SKM-1 treated with dmso at 0.1 percent for 144 hours (cell line): Measurements from ENCODE around the gene GUCY2D.

Source experiments
- DNase-seq: peaks from one replicate; lab custom pipeline; 2025; ENCODE audit not compliant: unreplicated experiment; lab: John Stamatoyannopoulos, UW

GUCY2D gene

DNA sequence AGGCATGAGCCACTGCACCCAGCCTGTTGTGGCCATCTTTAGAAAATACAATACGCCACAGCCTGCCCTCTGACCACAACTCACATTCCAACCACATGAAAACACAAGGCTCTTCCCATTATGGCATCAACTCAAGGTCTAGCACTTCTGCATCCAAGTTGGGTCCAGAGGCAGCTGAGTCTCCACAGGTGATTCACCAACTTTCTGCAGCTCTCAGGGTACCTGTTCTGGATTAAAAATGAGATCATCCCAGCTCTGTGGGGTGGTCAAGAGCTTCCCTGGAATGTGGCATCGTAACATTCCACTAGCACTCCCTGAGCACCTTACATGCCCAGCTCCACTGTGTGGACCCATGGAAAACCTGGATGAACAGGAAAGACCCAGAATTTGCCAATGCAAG lies 9.9 kb upstream of the GUCY2D start:
- DNase-seq, result no peak

DNA sequence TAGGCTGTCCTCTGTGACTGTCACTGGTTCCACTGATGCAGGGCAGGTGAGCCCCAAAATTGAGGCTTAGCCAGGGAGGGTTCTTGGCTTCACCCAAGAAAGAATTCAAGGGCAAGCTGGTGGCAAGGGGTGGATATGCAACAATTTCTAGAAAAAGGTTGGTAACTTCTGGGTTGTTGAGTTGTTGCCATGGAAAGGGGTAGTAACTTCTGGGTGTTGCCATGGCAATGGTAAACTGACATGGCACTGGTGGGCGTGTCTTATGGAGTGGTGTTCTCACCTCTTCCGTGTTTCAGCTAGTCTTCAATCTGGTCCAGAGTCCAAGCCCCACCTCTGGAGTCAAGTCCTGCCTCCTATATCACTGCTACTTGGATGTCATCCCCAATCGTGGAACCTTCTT lies 9.5 kb upstream of the GUCY2D start:
- no peak for DNase-seq

DNA sequence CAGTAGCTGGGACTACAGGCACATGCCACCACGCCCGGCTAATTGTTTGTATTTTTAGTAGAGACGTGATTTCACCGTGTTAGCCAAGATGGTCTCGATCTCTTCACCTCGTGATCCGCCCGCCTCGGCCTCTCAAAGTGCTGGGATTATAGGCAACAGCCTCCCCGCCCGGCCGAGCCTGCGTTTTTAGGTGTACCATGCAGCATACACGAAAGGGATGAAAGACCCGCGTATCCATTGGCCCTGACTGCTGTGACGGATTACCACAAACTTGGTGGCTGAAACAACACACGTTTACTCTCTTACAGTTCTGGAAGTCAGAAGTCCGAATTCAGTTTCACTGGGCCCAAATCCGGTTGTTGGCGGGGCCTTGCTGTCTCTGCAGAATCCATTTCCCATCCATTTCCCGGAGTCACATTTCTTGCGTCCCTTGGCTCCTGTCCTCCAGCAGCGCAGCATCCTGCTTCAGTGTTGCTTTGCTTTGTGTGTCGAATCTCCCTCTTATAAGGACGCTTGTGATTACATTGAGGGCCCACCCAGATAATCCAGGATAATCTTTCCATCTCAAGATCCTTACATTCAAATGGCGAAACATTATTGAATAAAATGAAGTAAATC lies 8.3 kb upstream of the GUCY2D start:
- DNase-seq, result no peak

DNA sequence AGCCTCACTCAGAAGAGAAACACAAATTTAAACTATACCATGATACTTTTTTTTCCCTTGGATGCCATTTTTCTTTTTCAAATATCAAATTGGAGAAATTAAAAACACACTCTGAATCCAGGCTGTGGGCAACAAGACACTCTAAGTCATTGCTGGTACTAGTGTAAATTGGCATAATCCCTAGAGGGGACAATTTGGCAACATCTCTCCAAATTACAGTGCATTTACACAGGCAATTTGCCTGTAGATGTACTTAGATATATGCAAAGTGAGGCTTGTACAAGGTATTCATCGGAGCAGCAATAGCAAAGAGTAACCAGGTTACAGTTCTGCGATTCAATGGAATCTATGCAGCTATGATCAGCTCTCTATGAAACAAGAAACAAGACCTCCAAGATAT lies 6.7 kb upstream of the GUCY2D start:
- DNase-seq, result no peak

DNA sequence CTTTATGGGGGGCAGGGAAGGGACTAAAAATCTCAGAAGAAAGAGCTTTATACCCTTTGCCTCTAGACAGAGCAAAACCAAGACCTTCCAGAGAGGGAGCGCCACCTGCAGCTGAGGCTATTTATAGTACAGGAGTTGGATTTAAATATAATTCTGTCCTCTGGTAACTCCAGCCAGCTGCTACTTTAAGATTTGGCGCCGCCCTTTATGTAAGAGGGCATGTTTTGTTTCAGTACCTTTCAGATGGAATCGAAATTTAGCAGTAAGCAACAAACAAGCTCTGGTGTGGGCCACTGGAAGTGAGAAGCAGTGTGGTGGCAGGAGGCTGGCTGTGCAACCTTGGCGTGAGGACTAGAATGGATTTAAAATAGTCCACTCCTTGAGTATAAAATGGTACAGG lies 5.2 kb upstream of the GUCY2D start:
- DNase-seq, result no peak

DNA sequence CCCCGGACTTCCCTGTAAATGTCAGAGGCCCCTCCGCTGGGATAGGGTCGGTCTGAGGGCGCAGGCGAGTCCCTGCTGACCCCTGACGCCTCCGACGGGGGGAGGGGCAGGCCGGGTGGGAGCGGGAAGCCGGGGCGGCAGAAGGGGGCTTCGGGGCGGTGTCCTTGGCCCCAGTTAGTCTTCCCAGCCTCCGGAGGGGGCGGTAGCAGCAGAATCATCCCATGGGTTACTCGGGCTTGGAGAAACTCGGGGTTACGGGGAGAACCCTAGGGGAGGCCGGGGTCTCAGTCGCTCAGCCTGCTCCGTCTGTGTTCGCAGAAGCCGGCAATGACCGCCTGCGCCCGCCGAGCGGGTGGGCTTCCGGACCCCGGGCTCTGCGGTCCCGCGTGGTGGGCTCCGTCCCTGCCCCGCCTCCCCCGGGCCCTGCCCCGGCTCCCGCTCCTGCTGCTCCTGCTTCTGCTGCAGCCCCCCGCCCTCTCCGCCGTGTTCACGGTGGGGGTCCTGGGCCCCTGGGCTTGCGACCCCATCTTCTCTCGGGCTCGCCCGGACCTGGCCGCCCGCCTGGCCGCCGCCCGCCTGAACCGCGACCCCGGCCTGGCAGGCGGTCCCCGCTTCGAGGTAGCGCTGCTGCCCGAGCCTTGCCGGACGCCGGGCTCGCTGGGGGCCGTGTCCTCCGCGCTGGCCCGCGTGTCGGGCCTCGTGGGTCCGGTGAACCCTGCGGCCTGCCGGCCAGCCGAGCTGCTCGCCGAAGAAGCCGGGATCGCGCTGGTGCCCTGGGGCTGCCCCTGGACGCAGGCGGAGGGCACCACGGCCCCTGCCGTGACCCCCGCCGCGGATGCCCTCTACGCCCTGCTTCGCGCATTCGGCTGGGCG lies 542 bp downstream of the GUCY2D start:
- no peak for DNase-seq

DNA sequence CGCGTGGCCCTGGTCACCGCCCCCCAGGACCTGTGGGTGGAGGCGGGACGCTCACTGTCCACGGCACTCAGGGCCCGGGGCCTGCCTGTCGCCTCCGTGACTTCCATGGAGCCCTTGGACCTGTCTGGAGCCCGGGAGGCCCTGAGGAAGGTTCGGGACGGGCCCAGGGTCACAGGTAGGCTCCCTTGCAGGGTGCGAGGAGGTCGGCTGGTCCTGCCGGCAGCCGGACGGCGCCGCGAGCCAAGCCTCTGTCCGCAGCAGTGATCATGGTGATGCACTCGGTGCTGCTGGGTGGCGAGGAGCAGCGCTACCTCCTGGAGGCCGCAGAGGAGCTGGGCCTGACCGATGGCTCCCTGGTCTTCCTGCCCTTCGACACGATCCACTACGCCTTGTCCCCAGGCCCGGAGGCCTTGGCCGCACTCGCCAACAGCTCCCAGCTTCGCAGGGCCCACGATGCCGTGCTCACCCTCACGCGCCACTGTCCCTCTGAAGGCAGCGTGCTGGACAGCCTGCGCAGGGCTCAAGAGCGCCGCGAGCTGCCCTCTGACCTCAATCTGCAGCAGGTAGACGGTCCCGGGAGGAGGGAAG lies 1.3 kb downstream of the GUCY2D start:
- no peak for DNase-seq

DNA sequence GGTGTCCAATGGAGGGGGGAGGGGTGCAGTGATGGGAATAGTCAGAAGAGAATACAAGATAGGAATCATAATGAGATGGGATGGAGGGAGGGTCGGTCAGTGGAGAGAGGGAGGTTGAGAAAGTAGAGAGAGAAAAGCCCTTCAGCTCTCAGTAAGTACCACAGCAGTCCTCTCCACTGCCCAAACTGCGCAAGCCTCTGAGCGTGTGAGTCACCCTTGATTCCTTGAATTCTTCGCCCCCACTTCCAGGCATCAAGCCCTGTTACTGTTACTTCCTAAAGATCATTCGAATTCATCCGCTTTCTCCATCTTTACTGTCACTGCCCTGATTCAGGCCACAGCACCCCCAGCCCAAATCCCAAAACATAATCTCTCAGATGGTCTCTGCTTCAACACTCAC lies 2.5 kb downstream of the GUCY2D start:
- DNase-seq, result no peak

DNA sequence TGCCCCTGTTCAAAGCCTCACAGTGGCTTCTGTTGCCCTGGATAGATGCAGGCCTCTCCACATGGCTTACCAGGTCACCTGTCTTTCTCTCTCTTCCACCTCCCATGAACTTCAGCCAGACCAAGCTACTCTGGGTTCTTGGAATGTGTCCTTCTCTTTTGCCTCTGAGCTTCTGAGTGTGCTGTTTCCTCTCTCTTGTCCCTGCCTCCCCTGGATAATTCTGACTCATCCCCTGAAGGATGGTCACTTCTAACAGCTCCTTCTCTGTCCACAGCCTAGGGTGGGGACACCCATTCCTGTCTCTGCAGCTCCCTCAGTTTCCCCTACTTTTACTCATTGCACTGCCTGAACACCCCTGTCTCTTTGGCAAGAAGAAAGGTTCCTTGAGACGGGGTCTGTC lies 2.9 kb downstream of the GUCY2D start:
- no peak for DNase-seq

DNA sequence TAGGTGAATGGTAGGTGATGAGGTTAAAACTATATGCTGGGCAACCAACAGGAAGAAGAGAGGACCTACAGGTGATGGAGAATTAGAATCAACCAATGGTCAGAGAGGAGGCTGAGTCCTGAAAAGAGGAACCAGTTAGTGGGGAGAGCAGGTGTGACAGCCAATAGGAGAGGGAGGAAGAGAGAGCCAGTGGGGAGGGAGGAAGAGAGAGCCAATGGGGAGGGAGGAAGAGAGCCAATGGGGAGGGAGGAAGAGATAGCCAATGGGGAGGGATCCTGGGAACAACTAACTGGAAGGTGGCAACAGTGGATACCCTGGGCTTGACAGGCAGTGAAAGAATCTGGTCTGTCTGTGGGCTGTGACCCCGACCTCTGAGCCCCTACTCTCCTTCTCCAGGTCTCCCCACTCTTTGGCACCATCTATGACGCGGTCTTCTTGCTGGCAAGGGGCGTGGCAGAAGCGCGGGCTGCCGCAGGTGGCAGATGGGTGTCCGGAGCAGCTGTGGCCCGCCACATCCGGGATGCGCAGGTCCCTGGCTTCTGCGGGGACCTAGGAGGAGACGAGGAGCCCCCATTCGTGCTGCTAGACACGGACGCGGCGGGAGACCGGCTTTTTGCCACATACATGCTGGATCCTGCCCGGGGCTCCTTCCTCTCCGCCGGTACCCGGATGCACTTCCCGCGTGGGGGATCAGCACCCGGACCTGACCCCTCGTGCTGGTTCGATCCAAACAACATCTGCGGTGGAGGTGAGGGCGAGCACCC lies 3.7 kb downstream of the GUCY2D start:
- DNase-seq, result no peak

DNA sequence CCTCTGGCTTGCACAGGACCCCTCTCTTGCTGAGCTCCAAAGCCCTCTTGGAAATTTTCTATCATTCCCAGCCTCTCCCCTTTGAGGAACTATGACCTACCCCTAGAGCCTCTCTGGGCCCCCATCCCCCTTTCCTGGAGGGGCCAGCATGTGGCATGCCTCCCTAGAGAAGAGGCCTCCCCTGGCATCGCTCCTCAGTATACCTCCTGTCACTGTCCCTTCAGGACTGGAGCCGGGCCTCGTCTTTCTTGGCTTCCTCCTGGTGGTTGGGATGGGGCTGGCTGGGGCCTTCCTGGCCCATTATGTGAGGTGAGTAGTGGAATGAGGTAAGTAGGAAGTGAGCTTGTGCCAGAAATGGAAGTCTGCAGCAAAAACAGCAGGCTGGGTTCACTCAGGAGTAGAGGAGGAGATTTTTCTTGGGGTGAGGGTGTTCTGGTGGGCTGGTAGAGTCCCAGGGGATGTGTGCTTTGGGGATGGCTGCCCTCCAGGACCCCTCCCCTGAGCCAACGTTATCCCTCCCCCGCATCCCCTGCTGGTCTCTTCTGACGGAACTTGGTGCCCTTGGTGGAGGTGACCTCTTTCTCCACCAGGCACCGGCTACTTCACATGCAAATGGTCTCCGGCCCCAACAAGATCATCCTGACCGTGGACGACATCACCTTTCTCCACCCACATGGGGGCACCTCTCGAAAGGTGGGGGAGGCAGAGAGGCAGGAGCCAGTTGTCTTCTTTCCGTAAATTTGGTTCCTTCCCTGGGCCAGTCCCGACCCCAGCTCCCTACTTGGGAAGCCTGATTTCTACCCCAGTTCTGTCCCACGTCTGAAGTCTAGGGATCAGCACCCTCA lies 4.6 kb downstream of the GUCY2D start:
- DNase-seq, result no peak

DNA sequence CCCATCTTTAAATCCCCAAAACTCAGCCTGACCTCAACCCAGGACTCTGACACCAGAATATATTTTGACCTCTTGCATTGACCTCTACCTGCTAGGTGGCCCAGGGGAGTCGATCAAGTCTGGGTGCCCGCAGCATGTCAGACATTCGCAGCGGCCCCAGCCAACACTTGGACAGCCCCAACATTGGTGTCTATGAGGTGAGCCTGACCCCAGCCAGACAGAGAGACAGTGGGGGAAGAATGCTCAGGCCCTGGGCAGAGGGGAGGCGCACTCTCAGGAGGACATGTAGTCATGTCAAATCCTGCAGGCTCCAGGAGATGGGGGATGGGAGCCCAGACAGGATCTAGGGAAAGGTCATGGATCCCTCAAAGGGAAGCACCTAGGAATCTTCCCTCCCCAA lies 5.4 kb downstream of the GUCY2D start:
- DNase-seq, result no peak

DNA sequence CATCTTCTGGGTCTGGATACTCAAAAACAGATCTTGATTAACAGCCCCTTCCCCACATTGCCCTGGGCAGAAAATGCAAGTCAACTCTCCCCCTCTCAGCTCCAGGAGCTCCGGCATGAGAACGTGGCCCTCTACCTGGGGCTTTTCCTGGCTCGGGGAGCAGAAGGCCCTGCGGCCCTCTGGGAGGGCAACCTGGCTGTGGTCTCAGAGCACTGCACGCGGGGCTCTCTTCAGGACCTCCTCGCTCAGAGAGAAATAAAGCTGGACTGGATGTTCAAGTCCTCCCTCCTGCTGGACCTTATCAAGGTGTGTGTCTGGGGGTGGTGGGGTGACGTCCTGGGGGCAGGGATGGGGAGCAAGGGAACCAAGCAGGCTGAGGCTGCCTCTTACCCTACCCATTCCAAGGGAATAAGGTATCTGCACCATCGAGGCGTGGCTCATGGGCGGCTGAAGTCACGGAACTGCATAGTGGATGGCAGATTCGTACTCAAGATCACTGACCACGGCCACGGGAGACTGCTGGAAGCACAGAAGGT lies 9.7 kb downstream of the GUCY2D start:
- DNase-seq, result no peak

DNA sequence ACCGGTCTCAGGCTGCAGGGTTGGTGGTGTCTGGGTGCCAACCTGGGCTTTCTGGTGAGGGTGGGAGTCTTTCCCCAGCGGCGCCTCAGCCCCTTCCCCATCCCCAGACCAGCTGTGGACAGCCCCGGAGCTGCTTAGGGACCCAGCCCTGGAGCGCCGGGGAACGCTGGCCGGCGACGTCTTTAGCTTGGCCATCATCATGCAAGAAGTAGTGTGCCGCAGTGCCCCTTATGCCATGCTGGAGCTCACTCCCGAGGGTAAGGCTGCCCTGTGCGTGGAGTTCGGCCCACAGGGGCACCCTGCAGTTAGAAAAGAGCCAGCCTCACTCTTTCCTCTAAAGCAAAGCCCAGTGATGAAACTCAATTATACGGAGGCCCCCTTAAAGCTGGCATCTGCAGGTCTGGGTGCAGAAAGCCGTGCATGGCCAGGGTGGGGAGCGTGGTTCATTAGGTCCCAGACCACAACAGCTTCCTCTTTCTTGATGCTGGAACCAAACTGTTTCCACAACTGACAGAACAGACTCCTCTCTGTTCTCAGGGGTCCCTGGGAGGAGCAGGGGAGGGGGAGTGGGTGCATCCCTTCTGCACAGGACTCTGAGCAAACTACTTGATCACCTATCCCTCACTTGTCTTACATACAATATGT lies 10.7 kb downstream of the GUCY2D start:
- DNase-seq, result no peak

DNA sequence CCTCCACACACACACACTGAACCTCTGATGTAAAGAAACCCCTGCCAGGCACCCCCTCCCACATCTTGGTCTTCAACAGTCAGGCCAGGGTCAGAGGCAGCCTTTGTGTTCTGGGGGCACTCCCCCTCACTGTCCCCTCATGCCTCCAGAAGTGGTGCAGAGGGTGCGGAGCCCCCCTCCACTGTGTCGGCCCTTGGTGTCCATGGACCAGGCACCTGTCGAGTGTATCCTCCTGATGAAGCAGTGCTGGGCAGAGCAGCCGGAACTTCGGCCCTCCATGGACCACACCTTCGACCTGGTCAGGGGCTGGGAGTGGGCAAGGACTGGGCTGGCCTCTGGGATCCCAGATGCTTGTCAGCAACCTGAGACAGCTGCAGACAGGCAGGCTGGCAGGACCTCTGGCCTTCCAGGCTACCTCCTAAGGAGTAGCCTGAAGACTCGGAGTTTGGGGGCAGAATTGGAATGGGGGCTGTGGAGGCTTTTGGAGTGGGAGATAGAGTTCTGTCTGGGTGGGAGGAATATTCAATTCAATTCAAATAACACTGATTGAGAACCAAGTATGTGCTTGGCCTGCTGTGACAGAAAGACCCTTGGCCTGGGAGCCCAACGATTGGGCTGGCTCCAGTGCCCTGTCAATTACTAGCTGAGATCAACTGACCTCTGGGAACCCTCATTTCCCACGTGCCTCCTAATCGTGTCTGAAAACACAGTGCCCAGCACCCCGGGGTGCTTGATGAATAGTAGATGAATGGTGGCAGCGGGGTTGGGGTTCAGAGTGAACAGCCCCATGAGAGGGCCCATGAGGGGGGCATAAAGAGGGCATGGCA lies 11.5 kb downstream of the GUCY2D start:
- no peak for DNase-seq

DNA sequence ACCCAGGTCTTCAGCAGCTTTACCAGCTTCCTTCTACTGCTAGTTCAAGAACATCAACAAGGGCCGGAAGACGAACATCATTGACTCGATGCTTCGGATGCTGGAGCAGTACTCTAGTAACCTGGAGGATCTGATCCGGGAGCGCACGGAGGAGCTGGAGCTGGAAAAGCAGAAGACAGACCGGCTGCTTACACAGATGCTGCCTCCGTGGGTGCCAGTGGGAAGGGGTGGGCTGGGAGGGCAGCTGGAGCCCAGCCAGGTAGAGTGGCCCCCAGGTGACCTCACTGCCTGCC lies 12.1 kb downstream of the GUCY2D start:
- no peak for DNase-seq

DNA sequence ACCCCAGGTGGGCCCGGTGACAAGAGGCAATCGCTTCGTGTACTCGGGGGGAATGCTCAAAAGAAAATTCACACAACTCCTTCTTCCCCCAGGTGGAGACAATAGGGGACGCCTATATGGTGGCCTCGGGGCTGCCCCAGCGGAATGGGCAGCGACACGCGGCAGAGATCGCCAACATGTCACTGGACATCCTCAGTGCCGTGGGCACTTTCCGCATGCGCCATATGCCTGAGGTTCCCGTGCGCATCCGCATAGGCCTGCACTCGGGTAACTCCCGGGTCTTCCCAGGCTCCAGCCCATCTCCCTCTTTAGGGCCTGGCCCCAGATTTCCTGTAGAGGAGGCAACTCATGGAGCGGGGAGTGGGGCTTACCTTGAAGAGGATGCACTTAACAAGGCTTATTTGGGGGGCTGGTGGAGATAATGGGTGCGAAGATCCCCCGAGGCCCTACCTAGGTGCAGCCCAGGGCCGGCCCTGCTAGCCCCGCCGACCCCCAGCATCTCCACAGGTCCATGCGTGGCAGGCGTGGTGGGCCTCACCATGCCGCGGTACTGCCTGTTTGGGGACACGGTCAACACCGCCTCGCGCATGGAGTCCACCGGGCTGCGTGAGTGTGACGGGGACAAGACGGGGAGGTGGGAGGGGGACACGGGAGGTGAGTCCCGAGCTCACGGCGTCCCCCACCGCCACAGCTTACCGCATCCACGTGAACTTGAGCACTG lies 13.0 kb downstream of the GUCY2D start:
- DNase-seq, result no peak

DNA sequence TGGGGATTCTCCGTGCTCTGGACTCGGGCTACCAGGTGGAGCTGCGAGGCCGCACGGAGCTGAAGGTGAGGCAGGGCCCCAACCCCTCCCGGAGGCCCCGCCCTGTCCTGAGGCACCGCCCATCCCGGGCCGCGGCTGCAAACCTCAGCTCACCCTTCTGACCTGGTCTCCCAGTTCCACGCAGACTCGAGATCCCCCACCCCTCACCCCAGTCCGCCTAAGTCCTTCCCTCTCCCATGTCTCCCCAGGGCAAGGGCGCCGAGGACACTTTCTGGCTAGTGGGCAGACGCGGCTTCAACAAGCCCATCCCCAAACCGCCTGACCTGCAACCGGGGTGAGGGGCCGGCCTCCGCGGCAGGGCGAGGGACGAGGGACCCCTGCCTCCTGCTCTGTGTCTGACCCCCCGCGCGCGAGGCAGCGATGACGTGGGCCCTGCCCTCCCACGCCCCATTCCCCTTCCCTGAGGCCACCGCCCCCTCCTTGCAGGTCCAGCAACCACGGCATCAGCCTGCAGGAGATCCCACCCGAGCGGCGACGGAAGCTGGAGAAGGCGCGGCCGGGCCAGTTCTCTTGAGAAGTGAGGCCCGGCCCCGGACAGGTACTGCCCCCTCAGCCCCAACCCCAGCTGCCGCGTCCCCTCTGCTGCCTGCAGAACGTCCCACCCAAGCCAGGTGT lies 13.7 kb downstream of the GUCY2D start:
- DNase-seq, result no peak
